ENCODE data around the gene MYO7A.

DNA sequence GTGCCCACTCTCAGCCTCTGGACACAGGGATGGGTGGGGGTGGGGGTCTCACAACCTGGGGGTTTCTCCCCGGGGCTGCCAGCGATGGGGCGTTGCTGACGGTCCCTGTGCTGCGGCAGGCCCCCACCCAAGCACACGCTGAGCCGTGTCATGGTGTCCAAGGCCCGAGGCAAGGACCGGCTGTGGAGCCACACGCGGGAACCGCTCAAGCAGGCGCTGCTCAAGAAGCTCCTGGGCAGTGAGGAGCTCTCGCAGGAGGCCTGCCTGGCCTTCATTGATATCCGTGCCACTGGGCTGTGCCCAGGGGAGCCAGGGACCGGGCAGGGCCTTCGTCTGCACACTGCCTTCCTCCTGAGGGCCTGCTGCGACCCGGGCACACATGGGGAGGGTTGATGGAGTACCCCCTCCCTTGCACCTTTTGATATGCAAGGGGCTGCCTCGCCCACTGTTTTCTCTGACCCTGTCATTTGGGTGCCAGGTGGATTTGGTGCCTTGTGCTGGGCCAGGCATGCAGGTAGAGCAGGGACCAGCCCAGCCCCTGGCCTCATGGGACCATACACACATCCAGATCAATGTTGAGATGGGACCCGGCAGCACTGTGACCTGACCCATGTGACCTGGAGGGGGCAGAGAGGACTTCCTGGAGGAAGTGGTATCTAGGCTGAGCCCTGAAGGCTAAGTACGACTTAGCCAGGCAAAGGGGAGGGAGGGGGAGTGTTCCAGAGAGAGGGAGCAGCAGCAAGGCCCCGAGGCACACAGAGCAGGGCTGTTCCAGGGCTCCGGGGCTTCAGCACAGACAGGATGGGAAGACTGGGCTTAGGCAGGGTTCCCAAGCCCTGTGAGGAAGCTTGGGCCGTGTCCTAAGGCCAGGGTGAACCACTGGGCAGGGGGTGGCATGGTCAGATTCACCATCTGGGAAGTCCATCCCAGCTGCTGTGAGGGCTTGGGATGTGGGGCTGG is 75.2 kb downstream of the MYO7A start:
- no peak for TF ChIP-seq EZH2 (IDR thresholded peaks at IDR 0.05; ENCODE audit: insufficient read depth, low read length)
- TF ChIP-seq, protein P1, sequence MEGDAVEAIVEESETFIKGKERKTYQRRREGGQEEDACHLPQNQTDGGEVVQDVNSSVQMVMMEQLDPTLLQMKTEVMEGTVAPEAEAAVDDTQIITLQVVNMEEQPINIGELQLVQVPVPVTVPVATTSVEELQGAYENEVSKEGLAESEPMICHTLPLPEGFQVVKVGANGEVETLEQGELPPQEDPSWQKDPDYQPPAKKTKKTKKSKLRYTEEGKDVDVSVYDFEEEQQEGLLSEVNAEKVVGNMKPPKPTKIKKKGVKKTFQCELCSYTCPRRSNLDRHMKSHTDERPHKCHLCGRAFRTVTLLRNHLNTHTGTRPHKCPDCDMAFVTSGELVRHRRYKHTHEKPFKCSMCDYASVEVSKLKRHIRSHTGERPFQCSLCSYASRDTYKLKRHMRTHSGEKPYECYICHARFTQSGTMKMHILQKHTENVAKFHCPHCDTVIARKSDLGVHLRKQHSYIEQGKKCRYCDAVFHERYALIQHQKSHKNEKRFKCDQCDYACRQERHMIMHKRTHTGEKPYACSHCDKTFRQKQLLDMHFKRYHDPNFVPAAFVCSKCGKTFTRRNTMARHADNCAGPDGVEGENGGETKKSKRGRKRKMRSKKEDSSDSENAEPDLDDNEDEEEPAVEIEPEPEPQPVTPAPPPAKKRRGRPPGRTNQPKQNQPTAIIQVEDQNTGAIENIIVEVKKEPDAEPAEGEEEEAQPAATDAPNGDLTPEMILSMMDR (IDR thresholded peaks at IDR 0.05; ENCODE audit: insufficient read depth, low read depth, low read length), result no peak
